Natural killer cell (primary cell): ENCODE measurements around the gene SEPTIN6. TPM values are rescaled to one million over a fixed set of nuclear protein-coding genes. Genes with fewer than 3 reads are reported as not detected.

Source experiments
- ATAC-seq, 3 donors: fragments of 150-1000 bp in 2 of 3; fragments of 200-7000 bp in 1 of 3; cut with Tn5 transposase; 1 replicate in 1 of 3; 2 replicates in 2 of 3; pipeline ENCODE4 v1.10.0; 2021; ENCODE audit warnings: mild to moderate bottlenecking in 2 of 3, moderate library complexity in 2 of 3
- DNase-seq, 2 donors: peaks; one replicate each; pipeline versions ENCODE4 v3.0.0 to v3.0.0-alpha.2; 2013 to 2021; ENCODE audit warnings: mixed read lengths in 1 of 2
- H3K27ac ChIP-seq: one replicate; pipeline ENCODE4 v1.5.1; 2013; ENCODE audit warnings: mild to moderate bottlenecking, low read length
- H3K27me3 ChIP-seq: one replicate; pipeline ENCODE4 v1.6.1; 2013; ENCODE audit warnings: low read length; ENCODE audit not compliant: control insufficient read depth, insufficient read depth
- H3K36me3 ChIP-seq: one replicate; pipeline ENCODE4 v1.6.1; 2013; ENCODE audit warnings: low read length; ENCODE audit not compliant: control insufficient read depth, insufficient read depth
- H3K4me1 ChIP-seq: one replicate; pipeline ENCODE4 v1.6.1; 2013; ENCODE audit warnings: low read length; ENCODE audit not compliant: control insufficient read depth, insufficient read depth
- H3K4me3 ChIP-seq: one replicate; pipeline ENCODE4 v1.5.1; 2013; ENCODE audit warnings: low read length
- H3K9me3 ChIP-seq: one replicate; pipeline ENCODE4 v1.6.1; 2013; ENCODE audit warnings: low read length; ENCODE audit not compliant: control insufficient read depth, insufficient read depth
- H3K27ac Mint-ChIP-seq, 2 donors: one replicate each; pipeline ENCODE4 v1.8.0; 2022; ENCODE audit warnings: mild to moderate bottlenecking in 2 of 2, mixed read lengths in 2 of 2, moderate library complexity in 1 of 2
- H3K27me3 Mint-ChIP-seq, 2 donors: one replicate each; pipeline ENCODE4 v1.8.0; 2022; ENCODE audit warnings: low read depth in 2 of 2, mixed read lengths in 2 of 2
- H3K36me3 Mint-ChIP-seq: one replicate; pipeline ENCODE4 v1.8.0; 2022; ENCODE audit warnings: mixed read lengths
- H3K4me1 Mint-ChIP-seq, 2 donors: one replicate each; pipeline ENCODE4 v1.8.0; 2022; ENCODE audit warnings: mixed read lengths in 2 of 2
- H3K4me3 Mint-ChIP-seq: one replicate; pipeline ENCODE4 v1.8.0; 2022; ENCODE audit warnings: mild to moderate bottlenecking, moderate library complexity, mixed read lengths
- H3K9me3 Mint-ChIP-seq, 2 donors: one replicate each; pipeline ENCODE4 v1.8.0; 2022; ENCODE audit warnings: mixed read lengths in 2 of 2
- CTCF ChIP-seq: fragments of 200-600 bp; IDR thresholded peaks from one replicate; pipeline ENCODE4 v1.8.0; 2022; ENCODE audit warnings: antibody characterized with exemption
- WGBS: methylation state at CpG from one replicate; pipeline ENCODE4 v1.1.7; 2013; ENCODE audit warnings: missing lambda C conversion rate; ENCODE audit not compliant: insufficient coverage; 5-methylcytosine and 5-hydroxymethylcytosine counted together
- intact Hi-C: fragments of 100-400 bp; cut with micrococcal nuclease; formaldehyde crosslinking; loops from one replicate; pipeline ENCODE4 v1.14.2; 2022
- total RNA-seq, 4 donors: library from RNA; stranded (reverse); fragments of 120-200 nt in 1 of 4; gene quantifications; one replicate each; pipeline versions ENCODE4 v1.2.3 to v1.2.4, GENCODE V29; 2013 to 2022

The SEPTIN6 gene
- total RNA-seq, 3 donors from 2014 or later (not counting 1 experiment from before 2014, with no cell fraction given) = 138 to 202 (median 158) TPM

- no peaks in the 10 kb centered on the region for H3K27me3 Mint-ChIP-seq
Measured at GRCh38 chrX:119673336-119673735, 19.6 kb downstream of the SEPTIN6 start.

GRCh38 chrX:119672426-119672825 is 20.5 kb downstream of the SEPTIN6 start:
- no peaks in the 10 kb centered on the region for H3K9me3 ChIP-seq
- ATAC-seq (no peak), DNase-seq (no peak)
- no peaks in the 10 kb centered on the region for H3K36me3 Mint-ChIP-seq
- H3K27me3 Mint-ChIP-seq = no peaks in the 10 kb centered on the region
- TF ChIP-seq CTCF = no peak
- H3K4me3 Mint-ChIP-seq = no peak overlapping the region
- 100% methylated on average over 1 of the region's 2 CpGs for WGBS
- H3K4me1 ChIP-seq = peaks cover 31% of the 10 kb centered on the region
- intact Hi-C loops = no loop called here
- peaks cover 27 to 31% of the 10 kb centered on the region in 2 donors for H3K4me1 Mint-ChIP-seq
- no peak overlapping the region for H3K27ac ChIP-seq
- H3K27me3 ChIP-seq = no peaks in the 10 kb centered on the region
- no peak overlapping the region for H3K4me3 ChIP-seq
- H3K36me3 ChIP-seq = peaks cover 41% of the 10 kb centered on the region
- H3K9me3 Mint-ChIP-seq = no peaks in the 10 kb centered on the region
- H3K27ac Mint-ChIP-seq = peak overlapping the region in 1 of 2 donors; percentile 25

More at GRCh38 chrX:119673336-119673735, 19.6 kb downstream of the SEPTIN6 start:
- peaks cover 39% of the 10 kb centered on the region for H3K4me1 ChIP-seq
- ATAC-seq = no peak
- H3K36me3 ChIP-seq = peaks cover 41% of the 10 kb centered on the region
- intact Hi-C loops = no loop called here
- H3K9me3 ChIP-seq = no peaks in the 10 kb centered on the region
- no peak overlapping the region for H3K4me3 ChIP-seq
- no peak for TF ChIP-seq CTCF
- H3K36me3 Mint-ChIP-seq = no peaks in the 10 kb centered on the region
- H3K27me3 ChIP-seq = no peaks in the 10 kb centered on the region
- H3K9me3 Mint-ChIP-seq = no peaks in the 10 kb centered on the region
- peaks cover 34 to 35% of the 10 kb centered on the region in 2 donors for H3K4me1 Mint-ChIP-seq
- WGBS = 92% methylated on average over 8 of the region's 8 CpGs
- no peak for DNase-seq
- H3K4me3 Mint-ChIP-seq = no peak overlapping the region
- no peak overlapping the region for H3K27ac ChIP-seq
- no peak overlapping the region for H3K27ac Mint-ChIP-seq

GRCh38 chrX:119669424-119670037 is 23.4 kb downstream of the SEPTIN6 start:
- H3K36me3 Mint-ChIP-seq = no peaks in the 10 kb centered on the region
- no peaks in the 10 kb centered on the region for H3K9me3 Mint-ChIP-seq
- Histone ChIP-seq H3K36me3 (peaks cover 39% of the 10 kb centered on the region), H3K27ac (no peak overlapping the region), H3K27me3 (no peaks in the 10 kb centered on the region), H3K4me3 (no peak overlapping the region), H3K9me3 (no peaks in the 10 kb centered on the region), H3K4me1 (peaks cover 12% of the 10 kb centered on the region)
- WGBS = 79% methylated on average over 6 of the region's 6 CpGs
- no peaks in the 10 kb centered on the region for H3K27me3 Mint-ChIP-seq
- no peak for ATAC-seq
- no peak for DNase-seq
- no peak overlapping the region for H3K4me3 Mint-ChIP-seq
- intact Hi-C loops = no loop called here
- peaks cover 18 to 24% of the 10 kb centered on the region in 2 donors for H3K4me1 Mint-ChIP-seq
- peak overlapping the region; percentile 33 to 50 for H3K27ac Mint-ChIP-seq
- TF ChIP-seq CTCF = no peak
